Endothelial cell of umbilical vein (primary cell): ENCODE results near the gene ZIC2. TPM values are rescaled to one million over a fixed set of nuclear protein-coding genes. Genes with fewer than 3 reads are reported as not detected.

Experiments used
- BruUV-seq: library from RNA; stranded (reverse); fragments of 400-500 nt; replicated peaks from 2 replicates; lab custom pipeline; 2021; lab: Mats Ljungman, UMichigan
- CTCF ChIA-PET: fragments of 300-600, 350-600 bp; sonication (Branson Sonifier 250); formaldehyde crosslinking; loops from one replicate; lab custom pipeline; 2021; ENCODE audit warnings: antibody characterized with exemption, inconsistent platforms; lab: Charles Lee
- POLR2A ChIA-PET: fragments of 300-600, 350-600 bp; sonication (Branson Sonifier 250); formaldehyde crosslinking; loops from one replicate; lab custom pipeline; 2021; ENCODE audit warnings: antibody characterized with exemption, inconsistent platforms; lab: Charles Lee
- DNase-seq: peaks from one replicate; pipeline ENCODE4 v3.0.0-alpha.2; 2011; ENCODE audit warnings: low read depth, low spot score
- FAIRE-seq: peaks from 2 replicates; lab custom pipeline; 2011; peaks lifted over from hg19 to GRCh38; lab: Jason Lieb, UNC
- H2AFZ ChIP-seq: 2 replicates; pipeline ENCODE4 v1.6.0; 2012; ENCODE audit warnings: low read depth, low read length, control low read depth, inconsistent platforms
- H3K27ac ChIP-seq: 2 replicates; pipeline ENCODE4 v1.5.1; 2011; ENCODE audit warnings: low read depth, mild to moderate bottlenecking, control low read depth, low read length, moderate library complexity; ENCODE audit not compliant: insufficient read depth
- H3K27me3 ChIP-seq, 2 experiments: 2 replicates each; pipeline versions ENCODE4 v1.6.0 to v1.6.1; 2011; ENCODE audit warnings: low read length in 2 of 2, mixed read lengths in 1 of 2; ENCODE audit not compliant: control insufficient read depth in 2 of 2, insufficient read depth in 2 of 2
- H3K36me3 ChIP-seq, 2 experiments: 2 replicates in 1 of 2; 3 replicates in 1 of 2; pipeline ENCODE4 v1.5.1; 2011; ENCODE audit warnings: low read length in 2 of 2, mild to moderate bottlenecking in 1 of 2, moderate library complexity in 1 of 2; ENCODE audit not compliant: control insufficient read depth in 2 of 2, insufficient read depth in 2 of 2; ENCODE audit errors: extremely low read depth in 1 of 2
- H3K4me1 ChIP-seq: 3 replicates; pipeline ENCODE4 v1.5.1; 2011; ENCODE audit warnings: mild to moderate bottlenecking, low read length; ENCODE audit not compliant: control insufficient read depth, insufficient read depth; ENCODE audit errors: extremely low read depth
- H3K4me2 ChIP-seq: 2 replicates; pipeline ENCODE4 v1.6.1; 2011; ENCODE audit warnings: low read length, control low read depth, mixed read lengths; ENCODE audit not compliant: insufficient read depth
- H3K4me3 ChIP-seq, 3 experiments: fragments of 200-600 bp in 1 of 3; sonication (generic), shearing (Covaris generic) in 1 of 3; replicated peaks in 1 of 3; 2 replicates each; pipeline ENCODE4 v1.5.1; 2011 to 2016; ENCODE audit warnings: control low read depth in 3 of 3, low read length in 3 of 3, mild to moderate bottlenecking in 2 of 3, inconsistent platforms in 1 of 3, low read depth in 1 of 3, moderate library complexity in 1 of 3; ENCODE audit not compliant: insufficient read depth in 1 of 3
- H3K79me2 ChIP-seq: 2 replicates; pipeline ENCODE4 v1.6.0; 2012; ENCODE audit warnings: low read length, inconsistent platforms; ENCODE audit not compliant: control insufficient read depth, insufficient read depth
- H3K9ac ChIP-seq: replicated peaks from 2 replicates; pipeline ENCODE3; 2011; ENCODE audit warnings: low read length, control low read depth; ENCODE audit not compliant: insufficient read depth; ENCODE audit errors: extremely low read depth
- H3K9me1 ChIP-seq: replicated peaks from 3 replicates; pipeline ENCODE4 v1.6.0; 2011; ENCODE audit warnings: mild to moderate bottlenecking, low read length; ENCODE audit not compliant: control insufficient read depth, insufficient read depth; ENCODE audit errors: extremely low read depth
- H3K9me3 ChIP-seq: replicated peaks from 2 replicates; pipeline ENCODE4 v1.5.1; 2012; ENCODE audit warnings: low read length, inconsistent platforms; ENCODE audit not compliant: control insufficient read depth, insufficient read depth
- H4K20me1 ChIP-seq: replicated peaks from 2 replicates; pipeline ENCODE3; 2011; ENCODE audit warnings: mild to moderate bottlenecking, low read length; ENCODE audit not compliant: control insufficient read depth, insufficient read depth; ENCODE audit errors: extremely low read depth
- EZH2 ChIP-seq: IDR thresholded peaks from 2 replicates; pipeline ENCODE4 v1.6.1; 2012; ENCODE audit warnings: borderline replicate concordance, low read depth, mild to moderate bottlenecking, moderate library complexity, low read length, inconsistent platforms; ENCODE audit not compliant: severe bottlenecking
- FOS ChIP-seq: IDR thresholded peaks from 2 replicates; pipeline ENCODE4 v1.6.1; 2011; ENCODE audit warnings: mild to moderate bottlenecking, low read length, moderate library complexity, borderline replicate concordance; ENCODE audit not compliant: insufficient read depth
- GATA2 ChIP-seq: IDR thresholded peaks from 2 replicates; pipeline ENCODE4 v1.7.0; 2011; ENCODE audit warnings: low read depth, mild to moderate bottlenecking, moderate library complexity, mixed read lengths, low read length; ENCODE audit not compliant: insufficient read length, insufficient read depth
- MYC ChIP-seq: IDR thresholded peaks from one replicate; pipeline ENCODE4 v1.6.1; 2011; ENCODE audit warnings: mild to moderate bottlenecking, low read depth, low read length
- POLR2A ChIP-seq: IDR thresholded peaks from 2 replicates; pipeline ENCODE4 v1.6.1; 2012; ENCODE audit warnings: low read depth, mild to moderate bottlenecking, control low read depth, low read length
- dilution Hi-C: fragments of 300-500 bp; cut with MboI; formaldehyde crosslinking; loops from one replicate; pipeline ENCODE4 v1.15.0; 2019; ENCODE audit warnings: low sequenced_read_pairs; ENCODE audit not compliant: extremely low pct_ligation_motif_present
- intact Hi-C: fragments of 100-400 bp; cut with micrococcal nuclease; formaldehyde crosslinking; loops from one replicate; pipeline ENCODE4 v1.10.0; 2022
- polyA plus RNA-seq, 4 experiments: library from polyadenylated mRNA; depleted of rRNA in 3 of 4; stranded (reverse) in 3 of 4; unstranded in 1 of 4; fragments of >200 nt; gene quantifications; 2 replicates each; pipeline versions ENCODE4 v1.2.1 to v1.2.3, GENCODE V29; 2011 to 2012; ENCODE audit warnings: missing spikeins in 1 of 4
- total RNA-seq: library from RNA; stranded (reverse); gene quantifications from 2 replicates; pipeline ENCODE4 v1.2.3, GENCODE V29; 2021
- TF ChIP-seq, protein P1 (sequence below), 2 donors: IDR thresholded peaks; 1 replicate in 1 of 2; 2 replicates in 1 of 2; pipeline ENCODE4 v1.5.1; 2011; ENCODE audit warnings: low read length in 2 of 2, mild to moderate bottlenecking in 2 of 2, moderate library complexity in 2 of 2, control low read depth in 1 of 2, inconsistent platforms in 1 of 2, low read depth in 1 of 2; ENCODE audit not compliant: insufficient read depth in 1 of 2; ENCODE audit errors: extremely low read depth in 1 of 2

The ZIC2 gene
- total and polyA plus RNA-seq, 2 donors (not counting 3 experiments of a cell fraction or from before 2014, with no cell fraction given): 0.03 TPM; not detected in 1

DNA sequence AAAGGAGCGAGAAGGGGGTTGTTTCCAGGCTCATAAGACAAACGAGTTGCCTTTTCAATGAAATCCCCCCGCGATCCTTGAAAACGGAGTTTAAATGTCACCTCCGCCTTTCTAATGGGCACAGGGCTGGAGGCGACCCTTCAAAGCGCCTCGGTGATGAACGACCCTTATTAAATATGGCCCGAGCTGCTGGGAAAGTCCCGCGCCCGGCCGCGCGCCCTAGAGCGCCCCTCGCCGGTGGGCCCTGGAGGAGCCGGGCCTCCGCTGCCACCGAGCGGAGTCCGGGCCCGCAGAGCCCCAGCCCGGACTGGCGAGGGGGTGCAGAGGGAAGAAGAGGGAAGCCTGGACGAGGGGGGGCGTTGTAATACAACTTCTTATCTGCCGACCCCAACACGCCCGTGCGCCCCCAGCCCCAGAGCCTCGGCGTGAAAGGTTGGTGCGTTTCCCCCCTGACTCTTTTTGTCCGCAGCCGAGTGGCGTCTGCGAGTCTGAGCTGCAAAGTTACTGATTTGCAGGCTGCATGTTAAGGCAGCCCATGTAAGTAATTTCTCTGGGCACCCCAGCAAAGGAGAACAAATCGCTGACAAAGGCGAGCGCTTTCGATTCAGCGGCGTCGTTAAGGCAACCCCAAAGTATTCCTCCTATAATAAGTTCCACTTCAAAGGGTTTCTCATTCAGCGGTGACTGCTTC lies 21.9 kb upstream of the ZIC2 start:
- ChIA-PET CTCF (no interaction called here), POLR2A (no interaction called here)
- no peak for DNase-seq
- Histone ChIP-seq H3K4me1 (peaks cover 7% of the 10 kb centered on the region), H4K20me1 (no peaks in the 10 kb centered on the region), H3K79me2 (no peaks in the 10 kb centered on the region), H2AFZ (no peak overlapping the region), H3K9me3 (no peaks in the 10 kb centered on the region), H3K4me2 (peak overlapping the region; percentile 69), H3K9ac (no peak overlapping the region), H3K9me1 (no peaks in the 10 kb centered on the region), H3K27ac (no peak overlapping the region), H3K4me3 (peak overlapping the region in 1 of 3 experiments; percentile 31), H3K36me3 (no peaks in the 10 kb centered on the region), H3K27me3 (peaks cover 74 to 97% of the 10 kb centered on the region in 2 experiments)
- FAIRE-seq: no peak
- dilution Hi-C loops (no loop called here), intact Hi-C loops (loop anchor here (10.0 kb wide), 1 partner anchor 305 kb away; no protein-coding TSS in a partner anchor)
- no TSS peak for BruUV-seq
- TF ChIP-seq FOS (no peak), POLR2A (no peak), MYC (no peak), EZH2 (peak; percentile 81), GATA2 (no peak)
- TF ChIP-seq, protein P1, sequence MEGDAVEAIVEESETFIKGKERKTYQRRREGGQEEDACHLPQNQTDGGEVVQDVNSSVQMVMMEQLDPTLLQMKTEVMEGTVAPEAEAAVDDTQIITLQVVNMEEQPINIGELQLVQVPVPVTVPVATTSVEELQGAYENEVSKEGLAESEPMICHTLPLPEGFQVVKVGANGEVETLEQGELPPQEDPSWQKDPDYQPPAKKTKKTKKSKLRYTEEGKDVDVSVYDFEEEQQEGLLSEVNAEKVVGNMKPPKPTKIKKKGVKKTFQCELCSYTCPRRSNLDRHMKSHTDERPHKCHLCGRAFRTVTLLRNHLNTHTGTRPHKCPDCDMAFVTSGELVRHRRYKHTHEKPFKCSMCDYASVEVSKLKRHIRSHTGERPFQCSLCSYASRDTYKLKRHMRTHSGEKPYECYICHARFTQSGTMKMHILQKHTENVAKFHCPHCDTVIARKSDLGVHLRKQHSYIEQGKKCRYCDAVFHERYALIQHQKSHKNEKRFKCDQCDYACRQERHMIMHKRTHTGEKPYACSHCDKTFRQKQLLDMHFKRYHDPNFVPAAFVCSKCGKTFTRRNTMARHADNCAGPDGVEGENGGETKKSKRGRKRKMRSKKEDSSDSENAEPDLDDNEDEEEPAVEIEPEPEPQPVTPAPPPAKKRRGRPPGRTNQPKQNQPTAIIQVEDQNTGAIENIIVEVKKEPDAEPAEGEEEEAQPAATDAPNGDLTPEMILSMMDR (IDR thresholded peaks at IDR 0.05; ENCODE audit: extremely low read depth in 1 of 2, insufficient read depth in 1 of 2, low read depth in 1 of 2, low read length in 2 of 2): peak in 1 of 2 donors; percentile 25
